ENCODE data around the gene FOXQ1. TPM values are rescaled to one million over a fixed set of nuclear protein-coding genes. Genes with fewer than 3 reads are reported as not detected.

The FOXQ1 gene
- total and polyA plus RNA-seq, 10 of the 15 experiments (the other 5 are each of a cell fraction or from before 2014, with no cell fraction given), result 0.08 TPM; not detected in 9

DNA sequence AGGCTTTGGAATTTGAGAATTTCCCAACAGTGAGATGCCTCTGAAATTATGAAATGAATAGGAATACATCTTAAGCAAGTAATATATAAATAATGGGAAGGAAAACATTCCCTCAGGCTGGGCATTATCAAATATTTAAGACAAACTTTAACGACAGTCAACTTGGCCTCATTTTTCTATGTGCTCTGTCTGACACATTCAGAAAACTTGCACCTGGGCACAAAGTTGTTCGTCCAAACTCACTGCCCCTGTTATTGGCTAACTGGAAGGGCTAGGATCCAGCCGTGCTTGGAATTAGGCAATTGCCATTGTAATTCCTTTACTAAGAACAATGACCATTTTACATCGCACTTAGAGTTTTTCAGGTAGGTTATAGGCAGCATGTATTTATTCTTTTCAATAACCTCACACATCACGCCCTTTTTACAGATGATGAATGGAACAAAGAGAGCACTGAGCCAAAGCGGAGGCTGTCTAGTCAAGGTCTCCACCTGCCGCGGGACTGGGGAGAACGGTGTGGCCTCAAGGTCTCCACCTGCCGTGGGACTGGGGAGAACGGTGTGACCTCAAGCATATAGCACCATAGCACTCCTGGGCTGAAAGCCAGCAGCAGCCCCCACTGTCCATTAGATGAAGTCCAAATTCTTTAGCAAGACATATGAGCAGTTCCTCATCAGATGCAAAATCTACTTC lies 40.7 kb upstream of the FOXQ1 start:
- TF ChIP-seq, protein P1, sequence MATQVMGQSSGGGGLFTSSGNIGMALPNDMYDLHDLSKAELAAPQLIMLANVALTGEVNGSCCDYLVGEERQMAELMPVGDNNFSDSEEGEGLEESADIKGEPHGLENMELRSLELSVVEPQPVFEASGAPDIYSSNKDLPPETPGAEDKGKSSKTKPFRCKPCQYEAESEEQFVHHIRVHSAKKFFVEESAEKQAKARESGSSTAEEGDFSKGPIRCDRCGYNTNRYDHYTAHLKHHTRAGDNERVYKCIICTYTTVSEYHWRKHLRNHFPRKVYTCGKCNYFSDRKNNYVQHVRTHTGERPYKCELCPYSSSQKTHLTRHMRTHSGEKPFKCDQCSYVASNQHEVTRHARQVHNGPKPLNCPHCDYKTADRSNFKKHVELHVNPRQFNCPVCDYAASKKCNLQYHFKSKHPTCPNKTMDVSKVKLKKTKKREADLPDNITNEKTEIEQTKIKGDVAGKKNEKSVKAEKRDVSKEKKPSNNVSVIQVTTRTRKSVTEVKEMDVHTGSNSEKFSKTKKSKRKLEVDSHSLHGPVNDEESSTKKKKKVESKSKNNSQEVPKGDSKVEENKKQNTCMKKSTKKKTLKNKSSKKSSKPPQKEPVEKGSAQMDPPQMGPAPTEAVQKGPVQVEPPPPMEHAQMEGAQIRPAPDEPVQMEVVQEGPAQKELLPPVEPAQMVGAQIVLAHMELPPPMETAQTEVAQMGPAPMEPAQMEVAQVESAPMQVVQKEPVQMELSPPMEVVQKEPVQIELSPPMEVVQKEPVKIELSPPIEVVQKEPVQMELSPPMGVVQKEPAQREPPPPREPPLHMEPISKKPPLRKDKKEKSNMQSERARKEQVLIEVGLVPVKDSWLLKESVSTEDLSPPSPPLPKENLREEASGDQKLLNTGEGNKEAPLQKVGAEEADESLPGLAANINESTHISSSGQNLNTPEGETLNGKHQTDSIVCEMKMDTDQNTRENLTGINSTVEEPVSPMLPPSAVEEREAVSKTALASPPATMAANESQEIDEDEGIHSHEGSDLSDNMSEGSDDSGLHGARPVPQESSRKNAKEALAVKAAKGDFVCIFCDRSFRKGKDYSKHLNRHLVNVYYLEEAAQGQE (IDR thresholded peaks at IDR 0.05; ENCODE audit: low read depth, low read length), result no peak
- TF ChIP-seq PAX5 (IDR thresholded peaks at IDR 0.05; ENCODE audit: borderline replicate concordance, low read depth, low read length) (no peak), IRF4 (IDR thresholded peaks at IDR 0.05; ENCODE audit: low read depth, low read length) (no peak), NFIC (IDR thresholded peaks at IDR 0.05; ENCODE audit: low read depth, low read length) (no peak), ZNF207 (IDR thresholded peaks at IDR 0.05; ENCODE audit: borderline replicate concordance) (no peak), LARP7 (IDR thresholded peaks at IDR 0.05) (no peak), CEBPB (IDR thresholded peaks at IDR 0.05; ENCODE audit: borderline replicate concordance in 1 of 2, low read depth in 2 of 2, low read length in 2 of 2) (no peak), NFYA (IDR thresholded peaks at IDR 0.05; ENCODE audit: borderline replicate concordance, low read depth, low read length) (no peak), KLF5 (IDR thresholded peaks at IDR 0.05; ENCODE audit: partially characterized antibody) (no peak)
- TF ChIP-seq, protein P2, sequence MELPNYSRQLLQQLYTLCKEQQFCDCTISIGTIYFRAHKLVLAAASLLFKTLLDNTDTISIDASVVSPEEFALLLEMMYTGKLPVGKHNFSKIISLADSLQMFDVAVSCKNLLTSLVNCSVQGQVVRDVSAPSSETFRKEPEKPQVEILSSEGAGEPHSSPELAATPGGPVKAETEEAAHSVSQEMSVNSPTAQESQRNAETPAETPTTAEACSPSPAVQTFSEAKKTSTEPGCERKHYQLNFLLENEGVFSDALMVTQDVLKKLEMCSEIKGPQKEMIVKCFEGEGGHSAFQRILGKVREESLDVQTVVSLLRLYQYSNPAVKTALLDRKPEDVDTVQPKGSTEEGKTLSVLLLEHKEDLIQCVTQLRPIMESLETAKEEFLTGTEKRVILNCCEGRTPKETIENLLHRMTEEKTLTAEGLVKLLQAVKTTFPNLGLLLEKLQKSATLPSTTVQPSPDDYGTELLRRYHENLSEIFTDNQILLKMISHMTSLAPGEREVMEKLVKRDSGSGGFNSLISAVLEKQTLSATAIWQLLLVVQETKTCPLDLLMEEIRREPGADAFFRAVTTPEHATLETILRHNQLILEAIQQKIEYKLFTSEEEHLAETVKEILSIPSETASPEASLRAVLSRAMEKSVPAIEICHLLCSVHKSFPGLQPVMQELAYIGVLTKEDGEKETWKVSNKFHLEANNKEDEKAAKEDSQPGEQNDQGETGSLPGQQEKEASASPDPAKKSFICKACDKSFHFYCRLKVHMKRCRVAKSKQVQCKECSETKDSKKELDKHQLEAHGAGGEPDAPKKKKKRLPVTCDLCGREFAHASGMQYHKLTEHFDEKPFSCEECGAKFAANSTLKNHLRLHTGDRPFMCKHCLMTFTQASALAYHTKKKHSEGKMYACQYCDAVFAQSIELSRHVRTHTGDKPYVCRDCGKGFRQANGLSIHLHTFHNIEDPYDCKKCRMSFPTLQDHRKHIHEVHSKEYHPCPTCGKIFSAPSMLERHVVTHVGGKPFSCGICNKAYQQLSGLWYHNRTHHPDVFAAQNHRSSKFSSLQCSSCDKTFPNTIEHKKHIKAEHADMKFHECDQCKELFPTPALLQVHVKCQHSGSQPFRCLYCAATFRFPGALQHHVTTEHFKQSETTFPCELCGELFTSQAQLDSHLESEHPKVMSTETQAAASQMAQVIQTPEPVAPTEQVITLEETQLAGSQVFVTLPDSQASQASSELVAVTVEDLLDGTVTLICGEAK (IDR thresholded peaks at IDR 0.05; ENCODE audit: borderline replicate concordance), result no peak
- Histone ChIP-seq H3K9ac (ENCODE audit: control insufficient read depth, insufficient read depth, low read length) (no peak overlapping the region), H3K79me2 (ENCODE audit: control insufficient read depth, insufficient read depth, low read length) (no peaks in the 10 kb centered on the region), H3K36me3 (ENCODE audit: control insufficient read depth in 2 of 2, insufficient read depth in 2 of 2, low read length in 1 of 2) (no peaks in the 10 kb centered on the region), H3K27ac (ENCODE audit: control insufficient read depth, insufficient read depth) (no peak overlapping the region), H3K27me3 (replicated peaks in 1 of 2; ENCODE audit: control insufficient read depth in 2 of 2, insufficient read depth in 2 of 2, low read length in 1 of 2) (peaks cover 0 to 3% of the 10 kb centered on the region in 2 experiments; a peak in 1 of 4 replicates), H2AFZ (ENCODE audit: control insufficient read depth, low read depth, low read length) (no peak overlapping the region), H4K20me1 (ENCODE audit: control insufficient read depth, insufficient read depth) (no peaks in the 10 kb centered on the region), H3K9me3 (replicated peaks; ENCODE audit: control insufficient read depth, insufficient read depth, low read length) (no peaks in the 10 kb centered on the region; the same call in 2 of the 3 replicates), H3K4me3 (no peak overlapping the region), H3K4me1 (ENCODE audit: control insufficient read depth, insufficient read depth, low read length) (no peaks in the 10 kb centered on the region), H3K4me2 (ENCODE audit: control insufficient read depth, insufficient read depth) (no peak overlapping the region)
- no TSS peak for BruUV-seq (replicated peaks)
- POLR2A ChIA-PET, result no interaction called here
- RAD21 ChIA-PET (ENCODE audit: unreplicated experiment), result no interaction called here
- WGBS (ENCODE audit: insufficient coverage, insufficient replicate concordance, low lambda C conversion rate, missing lambda C conversion rate), result 56% methylated on average over 11 of the region's 11 CpGs
- intact Hi-C loops (cut with micrococcal nuclease; ENCODE audit: unreplicated experiment) (no loop called here), in situ Hi-C loops (cut with MboI) (no loop called here)
- SMC1A ChIA-PET (ENCODE audit: uncharacterized antibody, unreplicated experiment), result no interaction called here
- no peak for ATAC-seq
- no peak for DNase-seq (ENCODE audit: low read depth, low spot score)
- CTCF ChIA-PET, result no interaction called here
- no peak for FAIRE-seq
